Neural progenitor cell (in vitro differentiated cells): Measurements from ENCODE around the gene PLA2G4E. TPM values are rescaled to one million over a fixed set of nuclear protein-coding genes. Genes with fewer than 3 reads are reported as not detected.

Experiments used
- DNase-seq: peaks from one replicate; pipeline ENCODE4 v3.0.0-alpha.2; 2016; ENCODE audit warnings: low spot score
- H2AFZ ChIP-seq: fragments of 200-600 bp; sonication (generic); replicated peaks from 2 replicates; pipeline ENCODE4 v1.6.1; 2016; ENCODE audit warnings: antibody characterized with exemption
- H3F3A ChIP-seq: fragments of 200-600 bp; sonication (generic); 2 replicates; pipeline ENCODE4 v1.6.1; 2016; ENCODE audit warnings: antibody characterized with exemption, low read depth
- H3K27ac ChIP-seq: fragments of 200-600 bp; sonication (generic); 2 replicates; pipeline ENCODE4 v1.5.1; 2016; ENCODE audit warnings: mild to moderate bottlenecking
- H3K27me3 ChIP-seq: fragments of 200-600 bp; sonication (generic); 2 replicates; pipeline ENCODE4 v1.6.1; 2016; ENCODE audit warnings: mild to moderate bottlenecking, moderate library complexity
- H3K36me3 ChIP-seq: fragments of 200-600 bp; sonication (generic); 2 replicates; pipeline ENCODE4 v1.5.1; 2016
- H3K4me1 ChIP-seq: fragments of 200-600 bp; sonication (generic); 2 replicates; pipeline ENCODE4 v1.6.1; 2016; ENCODE audit warnings: mixed run types
- H3K4me2 ChIP-seq: fragments of 200-600 bp; sonication (generic); 2 replicates; pipeline ENCODE4 v1.6.1; 2016
- H3K4me3 ChIP-seq: fragments of 200-600 bp; sonication (generic); 2 replicates; pipeline ENCODE4 v1.5.1; 2016
- H3K79me2 ChIP-seq: fragments of 200-600 bp; sonication (generic); 2 replicates; pipeline ENCODE4 v1.6.1; 2016; ENCODE audit warnings: low read depth
- H3K9ac ChIP-seq: fragments of 200-600 bp; sonication (generic); 2 replicates; pipeline ENCODE4 v1.6.1; 2016
- H3K9me3 ChIP-seq: fragments of 200-600 bp; sonication (generic); 2 replicates; pipeline ENCODE4 v1.5.1; 2016; ENCODE audit warnings: low read depth
- H4K20me1 ChIP-seq: fragments of 200-600 bp; sonication (generic); 2 replicates; pipeline ENCODE4 v1.6.1; 2016; ENCODE audit warnings: low read depth
- H3K27ac Mint-ChIP-seq: 3 replicates; pipeline ENCODE4 v1.8.0; 2021; ENCODE audit warnings: mixed read lengths
- H3K27me3 Mint-ChIP-seq: 2 replicates; pipeline ENCODE4 v1.8.0; 2022; ENCODE audit warnings: low read depth, mild to moderate bottlenecking, inconsistent platforms, moderate library complexity, mixed read lengths; ENCODE audit not compliant: insufficient read depth
- H3K36me3 Mint-ChIP-seq: 3 replicates; pipeline ENCODE4 v1.8.0; 2021; ENCODE audit warnings: mixed read lengths
- H3K4me1 Mint-ChIP-seq: 3 replicates; pipeline ENCODE4 v1.8.0; 2021; ENCODE audit warnings: mixed read lengths
- H3K4me3 Mint-ChIP-seq: 3 replicates; pipeline ENCODE4 v1.8.0; 2021; ENCODE audit warnings: mild to moderate bottlenecking, moderate library complexity, mixed read lengths
- H3K9me3 Mint-ChIP-seq: 3 replicates; pipeline ENCODE4 v1.8.0; 2020; ENCODE audit warnings: mixed read lengths
- EZH2 ChIP-seq: fragments of 200-600 bp; sonication (generic); IDR thresholded peaks from 2 replicates; pipeline ENCODE4 v1.6.1; 2017; ENCODE audit warnings: antibody characterized with exemption, mild to moderate bottlenecking, moderate library complexity
- EZH2phosphoT487 ChIP-seq: fragments of 200-600 bp; sonication (generic); IDR thresholded peaks from 2 replicates; pipeline ENCODE4 v1.6.1; 2017; ENCODE audit warnings: antibody characterized with exemption
- total RNA-seq: library from RNA; depleted of rRNA; stranded (reverse); fragments of >200 nt; gene quantifications from 2 replicates; pipeline ENCODE4 v1.2.3, GENCODE V29; 2015; ENCODE audit warnings: low replicate concordance
- TF ChIP-seq, protein P1 (sequence below): fragments of 200-600 bp; sonication (generic); IDR thresholded peaks from 2 replicates; pipeline ENCODE4 v1.5.1; 2017; ENCODE audit warnings: antibody characterized with exemption, mild to moderate bottlenecking

Gene PLA2G4E
- total RNA-seq, 1 donor from 2014 or later: not detected

- no peaks in the 10 kb centered on the region for H3K9me3 Mint-ChIP-seq
- no peak overlapping the region for H3K4me3 Mint-ChIP-seq
- H4K20me1 ChIP-seq: no peaks in the 10 kb centered on the region
- H3K4me1 ChIP-seq: no peaks in the 10 kb centered on the region
- H3K79me2 ChIP-seq: no peaks in the 10 kb centered on the region
- H3K36me3 Mint-ChIP-seq: no peaks in the 10 kb centered on the region
- H3K27ac Mint-ChIP-seq: no peak overlapping the region
- no peaks in the 10 kb centered on the region for H3K4me1 Mint-ChIP-seq
- H3K27me3 ChIP-seq: no peaks in the 10 kb centered on the region
- no peaks in the 10 kb centered on the region for H3K9me3 ChIP-seq
- DNase-seq: no peak
- H3K9ac ChIP-seq: no peak overlapping the region
- H3K36me3 ChIP-seq: no peaks in the 10 kb centered on the region
- no peaks in the 10 kb centered on the region for H3F3A ChIP-seq
- H3K27ac ChIP-seq: no peak overlapping the region
- peaks cover 12% of the 10 kb centered on the region for H3K27me3 Mint-ChIP-seq
- TF ChIP-seq, protein P1, sequence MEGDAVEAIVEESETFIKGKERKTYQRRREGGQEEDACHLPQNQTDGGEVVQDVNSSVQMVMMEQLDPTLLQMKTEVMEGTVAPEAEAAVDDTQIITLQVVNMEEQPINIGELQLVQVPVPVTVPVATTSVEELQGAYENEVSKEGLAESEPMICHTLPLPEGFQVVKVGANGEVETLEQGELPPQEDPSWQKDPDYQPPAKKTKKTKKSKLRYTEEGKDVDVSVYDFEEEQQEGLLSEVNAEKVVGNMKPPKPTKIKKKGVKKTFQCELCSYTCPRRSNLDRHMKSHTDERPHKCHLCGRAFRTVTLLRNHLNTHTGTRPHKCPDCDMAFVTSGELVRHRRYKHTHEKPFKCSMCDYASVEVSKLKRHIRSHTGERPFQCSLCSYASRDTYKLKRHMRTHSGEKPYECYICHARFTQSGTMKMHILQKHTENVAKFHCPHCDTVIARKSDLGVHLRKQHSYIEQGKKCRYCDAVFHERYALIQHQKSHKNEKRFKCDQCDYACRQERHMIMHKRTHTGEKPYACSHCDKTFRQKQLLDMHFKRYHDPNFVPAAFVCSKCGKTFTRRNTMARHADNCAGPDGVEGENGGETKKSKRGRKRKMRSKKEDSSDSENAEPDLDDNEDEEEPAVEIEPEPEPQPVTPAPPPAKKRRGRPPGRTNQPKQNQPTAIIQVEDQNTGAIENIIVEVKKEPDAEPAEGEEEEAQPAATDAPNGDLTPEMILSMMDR: no peak
- TF ChIP-seq EZH2phosphoT487 (no peak), EZH2 (no peak)
- peak overlapping the region; percentile 34 for H2AFZ ChIP-seq
- no peak overlapping the region for H3K4me2 ChIP-seq
- no peak overlapping the region for H3K4me3 ChIP-seq
Observed at GRCh38 chr15:41979493-41980266, 41.2 kb downstream of the PLA2G4E start.

DNA sequence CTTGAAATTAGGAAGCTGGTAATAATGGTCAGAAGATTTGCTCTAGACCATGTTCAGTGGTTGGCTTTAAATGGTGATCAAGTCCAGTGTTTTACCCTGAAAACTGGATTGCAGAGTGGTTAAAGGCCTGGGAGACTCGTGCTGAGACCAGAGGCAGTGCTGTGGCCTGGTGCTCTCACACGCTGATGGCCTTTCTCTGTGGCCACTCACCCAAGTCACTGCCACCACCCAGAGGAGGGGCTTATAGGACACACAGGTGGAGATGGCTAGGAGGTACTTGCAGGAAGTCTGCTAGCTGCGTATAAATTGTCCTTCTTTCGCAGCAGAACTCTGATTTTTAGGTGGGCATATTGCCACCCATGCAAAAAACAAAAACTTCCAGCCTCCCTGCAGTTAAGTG is 42.3 kb downstream of the PLA2G4E start:
- no peaks in the 10 kb centered on the region for H3K27me3 ChIP-seq
- no peaks in the 10 kb centered on the region for H3K36me3 ChIP-seq
- H4K20me1 ChIP-seq: no peaks in the 10 kb centered on the region
- TF ChIP-seq, protein P1: no peak
- TF ChIP-seq EZH2: no peak
- no peak for TF ChIP-seq EZH2phosphoT487
- Mint-ChIP-seq H3K9me3 (no peaks in the 10 kb centered on the region), H3K27me3 (peaks cover 12% of the 10 kb centered on the region), H3K4me3 (no peak overlapping the region), H3K27ac (no peak overlapping the region), H3K36me3 (no peaks in the 10 kb centered on the region), H3K4me1 (no peaks in the 10 kb centered on the region)
- H3K4me2 ChIP-seq: no peak overlapping the region
- H3K4me1 ChIP-seq: no peaks in the 10 kb centered on the region
- H3K9me3 ChIP-seq: no peaks in the 10 kb centered on the region
- H2AFZ ChIP-seq: no peak overlapping the region
- H3K79me2 ChIP-seq: no peaks in the 10 kb centered on the region
- H3K9ac ChIP-seq: no peak overlapping the region
- no peak overlapping the region for H3K4me3 ChIP-seq
- no peak overlapping the region for H3K27ac ChIP-seq
- DNase-seq: no peak
- peaks cover 4% of the 10 kb centered on the region for H3F3A ChIP-seq

- H3K27me3 ChIP-seq: no peaks in the 10 kb centered on the region
- H3K27ac Mint-ChIP-seq: no peak overlapping the region
- H3K9ac ChIP-seq: no peak overlapping the region
- no peak overlapping the region for H3K4me3 Mint-ChIP-seq
- no peak overlapping the region for H3K4me2 ChIP-seq
- H3K36me3 ChIP-seq: no peaks in the 10 kb centered on the region
- peaks cover 16% of the 10 kb centered on the region for H3K27me3 Mint-ChIP-seq
- no peak overlapping the region for H3K27ac ChIP-seq
- TF ChIP-seq EZH2phosphoT487 (no peak), EZH2 (no peak)
- TF ChIP-seq, protein P1: no peak
- no peaks in the 10 kb centered on the region for H3K79me2 ChIP-seq
- H3K4me1 Mint-ChIP-seq: no peaks in the 10 kb centered on the region
- H3F3A ChIP-seq: peaks cover 5% of the 10 kb centered on the region
- no peaks in the 10 kb centered on the region for H3K9me3 Mint-ChIP-seq
- no peak for DNase-seq
- H3K36me3 Mint-ChIP-seq: no peaks in the 10 kb centered on the region
- no peak overlapping the region for H2AFZ ChIP-seq
- no peaks in the 10 kb centered on the region for H3K9me3 ChIP-seq
- H3K4me3 ChIP-seq: no peak overlapping the region
- no peaks in the 10 kb centered on the region for H4K20me1 ChIP-seq
- H3K4me1 ChIP-seq: no peaks in the 10 kb centered on the region
Observed at GRCh38 chr15:41977757-41978383, 43.0 kb downstream of the PLA2G4E start.
